Erythroblast (primary cell): ENCODE measurements around the gene GFRA1.

Experiments used
- GATA1 ChIP-seq: IDR thresholded peaks from 2 replicates; pipeline ENCODE4 v1.6.1; 2011; ENCODE audit warnings: low read depth, mild to moderate bottlenecking, control low read depth, low read length, moderate library complexity
- POLR2A ChIP-seq: IDR thresholded peaks from 2 replicates; pipeline ENCODE4 v1.6.1; 2011; ENCODE audit warnings: mild to moderate bottlenecking, low read length

- TF ChIP-seq POLR2A = no peak
- no peak for TF ChIP-seq GATA1
Observed at GRCh38 chr10:116150606-116151005, 122.4 kb downstream of the GFRA1 start.
